CD4-positive, alpha-beta T cell treated with Interleukin-15 for 1 hour (primary cell): ENCODE results near the gene MPP2.
"Not testable (repeated sequence)": the region's sequence is repeated elsewhere in the genome, so short reads cannot be mapped to it uniquely, and the experiment has no call there.

Experiments used
- DNase-seq: peaks from one replicate; pipeline ENCODE4 v3.0.0-alpha.2; 2020

Gene MPP2

GRCh38 chr17:43927929-43928328 lies 20.6 kb upstream of the MPP2 start:
- not testable (repeated sequence) for DNase-seq

DNA sequence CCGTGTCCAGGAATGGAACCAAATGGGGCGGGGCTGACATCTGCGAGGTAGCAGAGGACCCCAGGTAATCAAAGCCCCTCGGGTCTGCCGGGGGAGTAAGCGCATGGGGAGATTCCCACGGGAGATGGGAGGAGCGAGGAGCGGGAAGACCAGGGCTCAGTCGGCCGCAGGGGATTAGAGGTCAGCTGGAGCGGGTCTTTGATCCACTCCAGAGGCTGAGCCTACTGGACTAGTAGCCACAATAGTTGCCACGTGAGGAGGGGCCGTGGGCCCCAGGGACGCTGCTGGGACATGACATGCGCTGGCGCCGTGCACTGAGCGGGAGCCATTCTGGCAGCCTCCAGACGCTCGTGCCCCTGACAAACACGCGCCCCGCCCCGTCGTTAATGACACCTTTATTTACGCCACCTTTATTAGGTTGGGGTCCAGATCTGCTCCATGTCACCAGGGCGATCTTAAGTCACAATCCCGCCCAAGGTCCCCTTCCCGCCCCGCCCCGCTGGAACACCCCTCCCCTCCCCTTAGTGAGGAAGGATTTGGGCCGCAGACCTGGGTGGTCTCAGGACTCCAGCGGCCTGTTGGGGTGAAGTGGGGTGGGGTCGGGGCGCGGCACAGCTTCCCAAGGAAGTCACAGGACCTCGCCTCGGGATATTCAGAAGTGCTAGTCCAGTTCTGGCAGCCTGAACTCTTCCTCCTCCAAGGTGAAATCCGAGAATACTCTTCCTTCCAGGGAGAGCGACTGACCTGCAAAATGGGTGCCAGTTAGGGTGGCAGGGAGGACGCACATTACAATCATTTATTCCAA lies 19.9 kb upstream of the MPP2 start:
- DNase-seq, result no peak

- no peak for DNase-seq
Measured at GRCh38 chr17:43924558-43924957, 17.2 kb upstream of the MPP2 start.

DNA sequence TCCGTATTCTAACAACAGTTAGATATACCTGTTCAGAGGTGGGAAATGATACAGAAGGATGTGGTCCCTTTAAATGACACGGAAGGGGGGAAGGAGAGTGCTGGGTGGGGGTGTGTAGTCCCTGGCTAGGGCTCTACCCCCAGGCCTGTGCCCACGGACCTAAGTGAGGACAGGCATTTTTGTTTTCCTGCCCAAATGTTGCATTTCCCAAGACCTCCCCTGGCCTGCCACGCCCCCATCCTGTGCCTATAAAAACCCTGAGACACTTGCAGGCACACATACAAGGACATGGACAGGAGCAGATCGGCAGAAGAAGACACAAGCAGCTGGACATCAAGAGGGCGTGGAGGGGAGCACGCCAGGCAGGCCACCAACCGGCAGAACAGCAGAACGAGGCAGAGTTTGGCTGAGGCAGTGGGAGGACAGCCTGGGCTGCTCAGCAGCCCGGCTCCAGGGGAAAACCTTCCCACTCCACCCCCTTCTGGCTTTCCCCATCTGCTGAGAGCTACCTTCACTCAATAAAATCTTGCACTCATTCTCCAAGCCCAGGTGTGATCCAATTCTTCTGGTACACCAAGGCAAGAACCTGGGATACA lies 13.3 kb upstream of the MPP2 start:
- DNase-seq, result no peak

DNA sequence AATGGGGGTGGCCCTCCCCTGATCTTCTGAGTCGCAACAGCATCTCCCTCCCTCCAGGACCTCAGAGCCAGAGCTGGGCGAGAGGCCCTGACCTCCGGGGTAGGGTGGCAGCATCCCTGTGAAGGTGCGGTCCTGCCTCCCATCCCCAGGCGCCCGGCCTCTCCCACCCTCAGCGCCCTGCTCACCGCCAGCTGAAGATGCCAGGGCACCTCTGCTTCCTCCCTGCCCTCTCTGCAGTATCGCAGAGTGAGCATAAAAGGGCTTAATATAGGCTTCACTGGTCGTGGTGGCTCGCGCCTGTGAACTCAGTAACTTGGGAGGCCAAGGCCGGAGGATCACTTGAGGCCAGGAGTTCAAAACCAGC lies 10.7 kb upstream of the MPP2 start:
- no peak for DNase-seq

DNA sequence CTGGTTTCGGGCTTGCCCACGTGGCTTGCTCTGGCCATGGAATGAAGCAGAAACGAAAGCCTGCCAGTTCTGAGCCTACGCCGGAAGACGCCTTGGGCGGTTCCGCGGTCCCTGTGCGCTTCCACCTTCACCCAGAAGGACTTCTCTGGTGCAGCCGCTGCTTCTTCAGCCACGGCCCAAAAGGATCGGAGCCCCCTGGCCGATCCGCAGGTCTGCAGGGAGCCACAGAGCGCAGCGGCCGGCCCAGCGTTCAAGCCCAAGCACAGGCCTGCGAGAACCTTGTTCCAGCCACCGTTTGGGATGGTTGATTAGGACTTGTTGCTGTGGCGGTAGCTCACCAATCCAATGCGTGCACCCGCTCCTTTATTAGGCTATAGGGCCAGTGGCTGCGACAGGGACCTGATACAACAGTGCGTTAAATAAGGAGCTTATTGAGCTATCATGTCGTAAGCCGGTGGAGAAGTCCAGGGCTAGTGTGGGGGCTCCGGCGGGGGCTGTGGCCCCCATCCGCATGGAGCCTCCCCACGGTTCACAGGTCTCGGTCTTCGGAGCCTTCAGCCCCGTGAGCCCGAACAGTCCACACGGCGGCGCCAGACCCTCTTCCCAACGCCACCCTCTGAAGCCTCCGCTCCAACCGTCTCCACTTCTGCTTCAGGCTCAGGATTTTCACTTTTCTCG lies 10.2 kb upstream of the MPP2 start:
- peak; percentile 47 for DNase-seq

GRCh38 chr17:43917016-43917347 lies 9.6 kb upstream of the MPP2 start:
- DNase-seq, result no peak

GRCh38 chr17:43916385-43916784 lies 9.0 kb upstream of the MPP2 start:
- DNase-seq, result no peak

GRCh38 chr17:43915559-43915958 lies 8.2 kb upstream of the MPP2 start:
- DNase-seq, result no peak

GRCh38 chr17:43914451-43914850 lies 7.1 kb upstream of the MPP2 start:
- DNase-seq, result no peak

- no peak for DNase-seq
Measured at GRCh38 chr17:43913584-43913983, 6.2 kb upstream of the MPP2 start.

DNA sequence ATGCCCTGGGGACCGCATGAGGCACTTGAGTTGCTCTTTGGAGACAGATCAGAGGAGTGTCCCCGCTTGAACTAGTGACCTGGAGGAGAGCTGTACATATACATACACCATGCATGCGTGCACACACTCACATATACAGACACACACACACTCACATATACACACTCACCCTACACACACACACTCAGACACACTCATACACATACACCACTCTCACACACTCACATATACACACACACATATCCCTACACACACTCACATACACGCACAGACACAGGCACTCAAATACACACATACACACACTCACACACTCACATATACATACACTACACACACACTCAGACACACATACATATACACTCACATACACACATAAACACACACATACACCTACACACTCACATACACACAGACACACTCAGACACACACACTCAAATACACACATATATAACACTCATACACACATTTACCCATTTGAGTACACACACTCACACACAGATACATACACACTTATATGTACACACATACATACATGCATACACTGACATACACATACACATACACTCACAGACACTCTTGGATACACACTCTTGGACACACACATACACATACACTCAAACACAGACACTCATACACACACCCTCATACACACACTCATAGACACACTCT lies 5.4 kb upstream of the MPP2 start:
- DNase-seq, result no peak

DNA sequence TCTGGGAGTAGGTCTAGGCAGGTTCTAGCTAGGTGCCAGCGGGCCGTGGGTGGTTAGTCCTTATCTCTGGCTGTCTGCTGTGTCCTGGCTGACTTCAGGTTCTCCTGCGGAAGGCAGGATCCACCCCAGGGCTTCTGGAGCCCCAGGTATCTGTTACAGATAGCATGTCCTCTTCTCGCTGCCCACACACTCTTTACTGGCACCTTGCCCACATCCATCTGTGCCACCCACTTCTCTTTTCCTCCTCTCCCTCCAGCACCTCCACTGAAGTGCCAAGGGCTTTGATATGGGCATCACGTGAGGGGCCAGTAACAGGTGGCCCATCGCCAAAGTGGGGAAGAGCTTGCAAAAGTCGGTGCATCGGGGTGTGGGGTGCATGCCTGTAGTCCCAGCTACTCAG lies 4.6 kb upstream of the MPP2 start:
- DNase-seq, result no peak

GRCh38 chr17:43909537-43910231 lies 2.3 kb upstream of the MPP2 start:
- no peak for DNase-seq

GRCh38 chr17:43907998-43908721 lies 824 bp upstream of the MPP2 start:
- DNase-seq, result peak; percentile 59

DNA sequence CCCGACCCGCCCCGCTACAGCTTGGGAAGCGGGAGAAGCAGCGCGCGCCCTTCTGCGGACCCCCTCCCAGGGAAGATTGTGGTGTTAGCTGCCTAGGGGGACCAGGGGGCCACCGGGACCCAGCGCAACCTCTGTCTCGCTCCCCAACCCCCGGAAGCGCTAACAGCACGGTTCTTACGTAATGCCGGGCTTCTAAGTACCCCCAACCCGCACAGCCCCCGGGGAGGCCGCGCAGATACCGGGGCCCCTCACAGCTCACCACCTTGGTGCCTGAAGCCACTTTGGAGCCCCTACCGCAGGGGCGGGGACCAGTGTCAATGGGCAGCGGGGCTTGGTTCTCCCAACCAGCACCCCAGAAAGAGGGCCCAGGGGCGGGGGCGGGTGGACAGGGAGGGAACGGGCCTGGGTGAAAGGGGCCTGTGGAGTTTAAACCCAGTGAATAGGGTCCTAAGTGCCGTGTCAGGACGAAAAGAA lies 348 bp downstream of the MPP2 start:
- peak; percentile 32 for DNase-seq

DNA sequence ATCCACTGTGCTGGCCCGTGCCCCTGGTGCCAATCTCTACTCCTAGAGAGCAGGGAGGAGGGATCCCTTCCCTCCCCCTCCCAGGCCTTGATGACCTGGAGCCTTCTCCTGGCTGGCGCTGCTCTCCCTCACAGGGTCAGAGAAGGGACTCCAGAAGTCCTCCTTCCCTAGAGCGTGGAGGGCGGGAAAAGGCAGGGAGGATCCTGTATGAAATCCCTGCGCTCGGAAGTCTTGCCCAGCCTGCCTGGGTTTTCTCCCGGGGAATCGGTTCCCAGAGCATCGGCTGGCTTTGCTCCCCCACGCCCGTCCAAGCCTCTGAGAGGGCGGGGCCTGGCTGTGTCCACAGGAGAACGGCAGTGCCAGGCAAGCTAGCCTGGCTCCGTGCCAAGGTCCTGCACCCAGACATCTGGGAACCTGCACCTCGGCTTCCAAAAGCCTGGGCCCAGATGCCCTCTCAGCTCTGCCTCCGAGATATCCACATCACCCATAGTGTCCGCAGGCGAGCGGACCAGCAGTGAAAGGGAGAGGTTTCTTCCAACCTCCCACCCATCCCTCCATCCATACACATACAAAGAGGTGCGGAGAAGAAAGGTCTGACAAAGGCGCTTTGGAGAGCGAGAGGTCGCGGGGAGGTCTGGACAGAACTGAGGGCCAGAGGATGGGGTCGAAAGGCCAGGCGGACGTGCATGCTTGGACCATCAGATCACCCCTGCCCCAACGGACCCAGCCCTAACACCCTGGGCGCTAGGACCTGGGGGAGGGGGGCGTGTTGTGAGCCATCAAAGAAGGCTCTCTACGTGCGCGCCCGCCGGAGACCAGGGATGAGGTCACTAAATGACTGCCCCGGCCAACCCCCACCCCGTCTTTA lies 1.1 kb downstream of the MPP2 start:
- peak; percentile 49 for DNase-seq

- no peak for DNase-seq
Measured at GRCh38 chr17:43905400-43905984, 1.8 kb downstream of the MPP2 start.

DNA sequence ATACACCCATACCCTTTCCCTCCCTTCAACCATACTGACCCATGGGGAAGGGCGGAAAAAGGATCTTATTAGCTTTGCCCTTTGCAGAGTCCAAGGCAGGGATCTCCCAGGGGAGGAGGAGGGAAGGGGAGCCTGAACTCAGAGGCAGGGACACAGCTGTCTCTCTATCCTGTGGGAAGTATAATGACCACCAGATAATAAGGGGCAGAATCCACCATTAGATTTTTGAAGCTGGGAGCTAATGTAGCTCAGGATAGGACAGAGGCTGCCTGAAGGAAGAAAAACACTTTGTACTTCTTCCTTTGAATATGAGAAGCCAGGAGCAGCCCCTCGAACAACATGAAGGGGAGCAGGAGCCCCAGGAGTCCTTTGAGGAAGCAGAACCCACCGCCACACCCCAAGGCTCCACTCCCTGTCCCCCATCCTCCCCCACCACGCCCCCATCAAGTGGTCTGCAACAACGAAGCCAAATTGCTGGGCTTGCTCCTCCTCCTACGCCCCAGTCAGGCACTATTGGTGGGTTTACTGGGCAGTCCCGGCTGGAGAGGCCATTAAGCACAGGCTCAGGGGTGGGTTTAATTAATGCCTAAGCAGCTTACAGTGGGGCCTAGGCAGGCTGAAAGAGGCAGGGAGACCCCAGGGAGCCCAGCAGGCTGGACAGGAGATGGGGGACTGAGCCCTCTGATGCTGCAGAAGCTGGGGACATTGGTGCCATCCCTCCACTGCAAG lies 5.3 kb downstream of the MPP2 start:
- DNase-seq, result no peak
